Activated naive CD8-positive, alpha-beta T cell treated with anti-CD3 and anti-CD28 coated beads, Interleukin-2, amount 50 U/mL, for 24 hours (primary cell): ENCODE results near the gene PPFIA1.
"Not testable (repeated sequence)": the region's sequence is repeated elsewhere in the genome, so short reads cannot be mapped to it uniquely, and the experiment has no call there.

Source experiments
- ATAC-seq: fragments of 150-1000 bp; cut with Tn5 transposase; one replicate; pipeline ENCODE4 v1.10.0; 2021
- DNase-seq: peaks from one replicate; pipeline ENCODE4 v3.0.0; 2021
- H3K27ac Mint-ChIP-seq: one replicate; pipeline ENCODE4 v1.8.0; 2021; ENCODE audit warnings: mild to moderate bottlenecking, mixed read lengths
- H3K27me3 Mint-ChIP-seq: one replicate; pipeline ENCODE4 v1.8.0; 2021; ENCODE audit warnings: mixed read lengths
- H3K36me3 Mint-ChIP-seq: one replicate; pipeline ENCODE4 v1.8.0; 2021; ENCODE audit warnings: low read depth, mixed read lengths
- H3K4me1 Mint-ChIP-seq: one replicate; pipeline ENCODE4 v1.8.0; 2021; ENCODE audit warnings: mixed read lengths
- H3K4me3 Mint-ChIP-seq: one replicate; pipeline ENCODE4 v1.8.0; 2021; ENCODE audit warnings: mild to moderate bottlenecking, moderate library complexity, mixed read lengths
- H3K9me3 Mint-ChIP-seq: one replicate; pipeline ENCODE4 v1.8.0; 2021; ENCODE audit warnings: mixed read lengths

Gene PPFIA1

DNA sequence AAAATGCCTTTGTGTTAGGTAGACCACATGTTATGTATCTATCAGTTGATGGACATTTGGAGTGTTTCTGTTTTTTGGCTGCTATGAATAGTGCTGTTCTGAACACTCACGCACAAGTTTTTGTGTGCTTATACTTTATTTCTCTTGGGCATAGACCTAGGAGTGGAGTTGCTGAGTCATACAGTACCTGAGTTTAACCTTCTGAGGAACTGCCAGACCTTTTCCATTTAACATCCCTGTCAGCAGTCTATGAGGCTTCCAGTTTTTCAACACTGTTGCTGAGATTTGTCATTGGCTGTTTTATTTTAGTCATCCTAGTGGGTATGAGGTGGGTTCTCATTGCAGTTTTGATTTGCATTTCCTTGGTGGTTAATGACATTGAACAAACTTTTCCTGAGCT is 132.2 kb downstream of the PPFIA1 start:
- H3K27me3 Mint-ChIP-seq = peaks cover 34% of the 10 kb centered on the region
- peak overlapping the region; percentile 70 for H3K27ac Mint-ChIP-seq
- H3K9me3 Mint-ChIP-seq = no peaks in the 10 kb centered on the region
- H3K36me3 Mint-ChIP-seq = peaks cover 14% of the 10 kb centered on the region
- peaks cover 48% of the 10 kb centered on the region for H3K4me1 Mint-ChIP-seq
- no peak overlapping the region for H3K4me3 Mint-ChIP-seq
- DNase-seq (no peak), ATAC-seq (peak; percentile 65)

GRCh38 chr11:70404244-70404643 is 133.8 kb downstream of the PPFIA1 start:
- Mint-ChIP-seq H3K27me3 (peaks cover 30% of the 10 kb centered on the region), H3K36me3 (peaks cover 17% of the 10 kb centered on the region), H3K4me3 (no peak overlapping the region), H3K9me3 (no peaks in the 10 kb centered on the region), H3K4me1 (peaks cover 42% of the 10 kb centered on the region), H3K27ac (peak overlapping the region; percentile 31)
- DNase-seq (no peak), ATAC-seq (no peak)

DNA sequence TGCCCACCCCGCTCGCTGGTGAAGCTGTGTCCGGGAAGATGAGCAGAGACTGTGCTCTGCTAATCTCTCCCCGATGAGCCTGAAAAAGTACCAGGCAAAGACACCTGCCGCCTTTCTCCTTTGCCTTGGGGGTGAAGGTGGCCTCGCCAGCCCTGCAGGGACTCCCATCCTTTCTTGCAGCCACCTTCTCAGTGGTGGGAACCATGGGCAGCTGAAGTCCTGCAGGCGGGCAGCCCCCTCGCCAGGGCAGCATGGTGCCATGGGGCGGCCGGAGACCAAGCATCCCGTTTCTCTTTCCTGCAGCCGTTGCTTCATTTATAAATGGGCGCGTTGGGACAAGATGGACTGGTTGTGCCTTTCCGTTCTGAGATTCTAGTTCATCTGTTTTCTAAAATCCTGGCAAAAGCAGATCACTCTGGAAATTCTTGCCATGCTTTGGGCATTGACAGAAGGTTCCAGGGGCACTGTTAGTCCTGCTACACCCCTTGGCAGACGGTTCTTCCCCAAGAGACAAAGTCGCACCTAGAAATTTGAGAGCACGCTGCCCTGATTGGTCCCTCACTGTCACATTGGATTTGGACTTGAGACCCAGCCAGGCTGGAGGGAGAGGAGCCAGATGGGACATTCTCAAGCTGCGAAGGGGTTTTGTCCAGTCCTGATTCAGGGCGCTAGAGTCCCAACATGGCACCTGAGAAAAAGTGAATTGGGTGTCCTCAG is 135.3 kb downstream of the PPFIA1 start:
- DNase-seq = no peak
- H3K9me3 Mint-ChIP-seq = no peaks in the 10 kb centered on the region
- H3K4me1 Mint-ChIP-seq = peaks cover 26% of the 10 kb centered on the region
- H3K36me3 Mint-ChIP-seq = peaks cover 28% of the 10 kb centered on the region
- H3K27ac Mint-ChIP-seq = no peak overlapping the region
- no peak overlapping the region for H3K4me3 Mint-ChIP-seq
- peaks cover 29% of the 10 kb centered on the region for H3K27me3 Mint-ChIP-seq
- ATAC-seq = no peak

GRCh38 chr11:70407121-70407520 is 136.6 kb downstream of the PPFIA1 start:
- Mint-ChIP-seq H3K27me3 (peaks cover 23% of the 10 kb centered on the region), H3K9me3 (no peaks in the 10 kb centered on the region)

DNA sequence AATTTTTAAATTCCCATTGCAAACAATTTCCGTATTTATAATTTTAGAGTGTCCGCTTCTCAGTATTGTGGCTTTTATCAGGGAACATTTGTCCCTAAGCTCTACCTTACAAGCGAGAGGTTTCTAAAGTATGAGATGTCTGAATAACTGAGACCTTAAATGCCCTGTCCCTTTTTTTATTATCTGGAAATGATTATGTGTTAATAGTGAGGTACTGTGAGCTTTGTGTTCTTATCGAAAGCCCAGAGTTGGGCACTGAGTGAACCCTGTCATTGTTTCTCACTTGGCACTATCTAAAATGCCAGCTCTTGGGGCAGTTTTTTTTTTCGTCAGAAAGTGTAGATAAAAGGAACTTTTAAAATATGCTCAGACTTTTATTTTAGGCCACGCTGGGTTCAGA is 137.3 kb downstream of the PPFIA1 start:
- peaks cover 37% of the 10 kb centered on the region for H3K36me3 Mint-ChIP-seq
- H3K27me3 Mint-ChIP-seq = peaks cover 17% of the 10 kb centered on the region
- no peak overlapping the region for H3K27ac Mint-ChIP-seq
- H3K9me3 Mint-ChIP-seq = no peaks in the 10 kb centered on the region
- ATAC-seq (no peak), DNase-seq (no peak)
- H3K4me3 Mint-ChIP-seq = no peak overlapping the region
- H3K4me1 Mint-ChIP-seq = peaks cover 7% of the 10 kb centered on the region

More at GRCh38 chr11:70407121-70407520, 136.6 kb downstream of the PPFIA1 start:
- Mint-ChIP-seq H3K4me3 (no peak overlapping the region), H3K27ac (no peak overlapping the region), H3K36me3 (peaks cover 33% of the 10 kb centered on the region), H3K4me1 (peaks cover 14% of the 10 kb centered on the region)
- no peak for ATAC-seq
- no peak for DNase-seq

GRCh38 chr11:70408326-70408725 is 137.8 kb downstream of the PPFIA1 start:
- not testable (repeated sequence) for H3K4me1 Mint-ChIP-seq, H3K4me3 Mint-ChIP-seq, H3K9me3 Mint-ChIP-seq, ATAC-seq, DNase-seq, H3K27ac Mint-ChIP-seq
- Mint-ChIP-seq H3K36me3 (peaks cover 42% of the 10 kb centered on the region), H3K27me3 (peaks cover 14% of the 10 kb centered on the region)

DNA sequence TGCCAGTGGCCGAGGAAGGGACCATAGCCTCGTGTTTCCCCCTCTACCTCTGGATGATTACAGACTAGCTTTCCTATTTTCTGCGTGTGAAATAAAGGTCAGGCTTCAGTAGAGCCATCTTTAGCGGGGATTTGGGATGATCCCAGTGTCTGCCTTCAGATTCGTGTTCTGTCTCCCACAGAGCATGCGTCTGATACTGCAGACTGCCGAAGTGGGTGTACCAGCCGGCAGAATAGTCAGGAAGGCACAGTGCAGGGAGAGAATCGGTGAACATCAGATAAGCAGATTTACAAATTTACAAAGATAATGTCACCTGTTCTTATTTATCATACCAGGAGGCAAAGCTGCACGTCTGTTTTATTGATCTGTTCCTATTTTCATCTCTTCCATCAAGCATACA is 138.9 kb downstream of the PPFIA1 start:
- no peak overlapping the region for H3K27ac Mint-ChIP-seq
- H3K4me3 Mint-ChIP-seq = no peak overlapping the region
- peaks cover 44% of the 10 kb centered on the region for H3K36me3 Mint-ChIP-seq
- peaks cover 16% of the 10 kb centered on the region for H3K27me3 Mint-ChIP-seq
- DNase-seq = no peak
- no peaks in the 10 kb centered on the region for H3K4me1 Mint-ChIP-seq
- ATAC-seq = no peak
- no peaks in the 10 kb centered on the region for H3K9me3 Mint-ChIP-seq

DNA sequence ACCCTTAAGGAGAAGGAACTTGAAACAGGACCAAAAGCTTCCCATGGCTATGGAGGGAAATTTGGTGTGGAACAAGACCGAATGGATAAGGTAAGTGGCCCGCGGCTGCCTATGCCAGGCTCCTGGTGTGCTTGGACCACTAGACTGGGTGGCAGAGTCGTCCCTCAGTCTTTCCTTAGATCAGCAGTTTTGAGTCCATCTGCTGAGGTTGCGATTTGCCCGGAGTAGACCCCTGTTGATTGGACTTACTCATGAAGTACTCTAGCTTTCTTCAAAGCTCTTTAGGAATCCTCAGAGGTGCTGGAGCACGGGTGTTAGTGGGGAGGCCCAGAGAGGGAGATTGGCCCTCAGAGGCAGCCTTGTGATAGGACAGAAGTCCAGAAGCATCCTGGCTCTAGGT is 139.4 kb downstream of the PPFIA1 start:
- no peak for DNase-seq
- no peak for ATAC-seq
- peaks cover 19% of the 10 kb centered on the region for H3K27me3 Mint-ChIP-seq
- H3K27ac Mint-ChIP-seq = no peak overlapping the region
- H3K4me1 Mint-ChIP-seq = no peaks in the 10 kb centered on the region
- no peak overlapping the region for H3K4me3 Mint-ChIP-seq
- no peaks in the 10 kb centered on the region for H3K9me3 Mint-ChIP-seq
- H3K36me3 Mint-ChIP-seq = peaks cover 49% of the 10 kb centered on the region

DNA sequence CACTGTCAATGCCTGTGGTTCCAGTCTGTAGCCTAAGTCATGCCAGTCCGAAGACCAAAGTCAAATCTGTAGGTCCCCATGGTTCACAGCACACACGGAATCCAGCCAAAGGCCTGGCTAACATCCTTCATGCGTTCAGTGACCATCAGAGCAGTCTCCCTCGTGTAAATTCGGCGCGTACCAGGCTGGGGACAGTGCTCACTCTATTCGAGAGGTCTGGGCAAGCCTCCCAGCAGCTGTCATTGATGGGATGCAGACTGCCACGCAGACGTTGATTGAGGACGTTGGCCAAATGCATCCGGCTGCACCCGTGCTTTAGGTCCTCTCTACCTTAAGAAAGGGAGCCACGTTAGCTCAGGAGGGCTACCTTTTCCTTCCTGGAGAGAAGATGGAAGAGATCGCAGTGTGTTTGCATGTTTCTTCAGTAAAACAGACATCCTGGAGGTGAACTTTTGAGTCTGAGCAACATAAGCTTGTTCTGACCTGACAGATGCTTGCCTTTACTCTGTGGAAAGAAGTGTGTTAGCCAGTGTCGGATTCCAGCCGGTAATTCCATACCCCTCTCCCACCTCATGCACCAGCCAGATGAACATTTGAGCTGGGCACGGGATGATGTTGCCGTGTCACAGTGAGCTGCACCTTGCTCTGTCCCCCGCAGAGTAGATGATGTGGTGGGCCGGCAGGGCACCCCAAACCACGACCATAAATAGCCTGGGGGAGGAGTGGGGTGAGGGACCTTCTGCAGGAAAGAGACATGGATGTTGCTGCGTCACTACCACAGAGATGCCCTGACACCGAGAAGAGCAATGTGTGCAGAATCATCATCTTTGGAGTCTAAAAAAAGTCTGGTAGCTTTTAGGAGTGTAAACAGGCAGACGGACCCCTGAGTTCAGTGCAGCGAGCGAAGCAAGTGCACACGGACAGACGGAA is 140.1 kb downstream of the PPFIA1 start:
- H3K27me3 Mint-ChIP-seq = peaks cover 21% of the 10 kb centered on the region

DNA sequence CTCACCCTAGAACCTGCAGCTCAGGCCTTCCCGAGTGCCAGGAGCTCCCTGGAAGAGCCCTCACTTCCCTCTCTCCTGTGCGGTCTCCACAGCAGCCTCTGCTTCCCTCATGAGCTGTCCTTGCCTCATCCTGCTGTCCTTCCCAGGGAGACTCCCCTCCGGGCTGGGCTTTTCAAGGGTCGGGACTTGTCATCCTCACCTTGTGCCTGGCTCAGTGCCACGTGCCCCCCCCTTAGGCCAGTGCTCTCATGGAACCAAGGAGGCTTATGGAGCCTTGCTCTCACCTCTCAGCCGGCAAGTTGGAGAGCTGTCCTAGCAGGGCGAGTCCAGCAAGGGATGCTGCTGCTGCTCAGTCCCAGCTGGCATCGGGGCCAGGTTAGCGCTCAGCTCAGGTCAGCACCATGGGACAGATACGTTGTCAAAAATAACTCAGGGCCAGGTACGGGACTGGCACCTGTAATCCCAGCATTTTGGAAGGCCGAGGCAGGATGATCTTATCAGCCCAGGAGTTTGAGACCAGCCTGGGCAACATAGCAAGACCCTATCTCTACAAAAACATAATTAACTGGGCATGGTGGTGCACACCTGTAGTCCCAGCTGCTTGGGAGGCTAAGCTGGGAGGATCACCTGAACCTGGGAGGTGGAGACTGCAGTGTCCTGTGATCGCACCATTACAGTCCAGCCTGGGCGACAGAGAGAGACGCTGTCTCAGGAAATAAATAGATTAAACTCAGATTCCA is 141.4 kb downstream of the PPFIA1 start:
- ATAC-seq (no peak), DNase-seq (no peak)
- Mint-ChIP-seq H3K4me3 (no peak overlapping the region), H3K27me3 (peaks cover 21% of the 10 kb centered on the region), H3K4me1 (peaks cover 6% of the 10 kb centered on the region), H3K9me3 (no peaks in the 10 kb centered on the region), H3K36me3 (peaks cover 63% of the 10 kb centered on the region), H3K27ac (no peak overlapping the region)

More for the DNA sequence above, 140.1 kb downstream of the PPFIA1 start:
- no peak overlapping the region for H3K27ac Mint-ChIP-seq
- DNase-seq = no peak
- no peaks in the 10 kb centered on the region for H3K9me3 Mint-ChIP-seq
- H3K4me3 Mint-ChIP-seq = no peak overlapping the region
- H3K4me1 Mint-ChIP-seq = peaks cover 3% of the 10 kb centered on the region
- no peak for ATAC-seq
- H3K36me3 Mint-ChIP-seq = peaks cover 55% of the 10 kb centered on the region

- DNase-seq (no peak), ATAC-seq (no peak)
- H3K27ac Mint-ChIP-seq = no peak overlapping the region
- peaks cover 23% of the 10 kb centered on the region for H3K27me3 Mint-ChIP-seq
- peaks cover 63% of the 10 kb centered on the region for H3K36me3 Mint-ChIP-seq
- H3K4me3 Mint-ChIP-seq = no peak overlapping the region
- no peaks in the 10 kb centered on the region for H3K9me3 Mint-ChIP-seq
- H3K4me1 Mint-ChIP-seq = peaks cover 6% of the 10 kb centered on the region
Observed at GRCh38 chr11:70413151-70413550, 142.7 kb downstream of the PPFIA1 start.

- DNase-seq (no peak), ATAC-seq (no peak)
- no peak overlapping the region for H3K27ac Mint-ChIP-seq
- no peak overlapping the region for H3K4me3 Mint-ChIP-seq
- peaks cover 55% of the 10 kb centered on the region for H3K36me3 Mint-ChIP-seq
- H3K27me3 Mint-ChIP-seq = peaks cover 24% of the 10 kb centered on the region
- peaks cover 6% of the 10 kb centered on the region for H3K4me1 Mint-ChIP-seq
- no peaks in the 10 kb centered on the region for H3K9me3 Mint-ChIP-seq
Observed at GRCh38 chr11:70414341-70415100, 144.0 kb downstream of the PPFIA1 start.

DNA sequence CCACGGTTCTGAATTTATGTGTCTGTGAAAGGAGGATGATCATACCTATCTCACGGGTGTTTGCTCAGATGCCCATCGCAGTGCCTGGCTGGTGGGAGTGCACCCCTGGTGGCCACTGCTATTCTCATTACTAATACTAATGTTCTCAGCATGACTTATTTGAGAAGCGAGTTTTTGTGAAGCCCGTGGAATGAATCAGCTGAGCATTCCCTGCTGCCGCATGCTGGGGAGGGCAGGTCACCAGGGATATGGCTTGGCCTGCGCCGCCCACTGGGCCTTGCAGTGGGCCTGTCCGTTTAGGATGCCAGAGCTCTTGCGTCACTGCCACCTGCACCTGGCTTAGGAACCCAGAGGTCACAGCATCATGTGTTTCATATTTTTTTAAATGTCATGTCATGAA is 144.7 kb downstream of the PPFIA1 start:
- Mint-ChIP-seq H3K27ac (no peak overlapping the region), H3K4me3 (no peak overlapping the region)
- DNase-seq = no peak

More for the DNA sequence above, 144.7 kb downstream of the PPFIA1 start:
- H3K36me3 Mint-ChIP-seq = peaks cover 55% of the 10 kb centered on the region
- H3K9me3 Mint-ChIP-seq = no peaks in the 10 kb centered on the region
- ATAC-seq = no peak
- peaks cover 6% of the 10 kb centered on the region for H3K4me1 Mint-ChIP-seq
- peaks cover 23% of the 10 kb centered on the region for H3K27me3 Mint-ChIP-seq
